HG02973 (cell line): Measurements from ENCODE around the gene SOS2.
"Not testable (repeated sequence)": the region's sequence is repeated elsewhere in the genome, so short reads cannot be mapped to it uniquely, and the experiment has no call there.

Experiments used
- ATAC-seq: cut with Tn5 transposase; IDR thresholded peaks from one replicate; pipeline ENCODE4 v1.9.1; 2021; ENCODE audit warnings: moderate library complexity; ENCODE audit not compliant: unreplicated experiment

Gene SOS2

GRCh38 chr14:50228313-50228712 is 3.1 kb downstream of the SOS2 start:
- no peak for ATAC-seq

GRCh38 chr14:50225974-50226297 is 5.4 kb downstream of the SOS2 start:
- ATAC-seq: no peak

- ATAC-seq: no peak
Measured at GRCh38 chr14:50225067-50225973, 6.1 kb downstream of the SOS2 start.

GRCh38 chr14:50222055-50222613 is 9.2 kb downstream of the SOS2 start:
- ATAC-seq: no peak

- ATAC-seq: no peak
Measured at GRCh38 chr14:50218501-50218900, 12.9 kb downstream of the SOS2 start.

- ATAC-seq: no peak
Measured at GRCh38 chr14:50215416-50215815, 16.0 kb downstream of the SOS2 start.

GRCh38 chr14:50213795-50214194 is 17.6 kb downstream of the SOS2 start:
- no peak for ATAC-seq

GRCh38 chr14:50212726-50213125 is 18.7 kb downstream of the SOS2 start:
- ATAC-seq: no peak

GRCh38 chr14:50210074-50210473 is 21.3 kb downstream of the SOS2 start:
- no peak for ATAC-seq

GRCh38 chr14:50198499-50198898 is 32.9 kb downstream of the SOS2 start:
- no peak for ATAC-seq

- no peak for ATAC-seq
Measured at GRCh38 chr14:50191499-50191898, 39.9 kb downstream of the SOS2 start.

- ATAC-seq: no peak
Measured at GRCh38 chr14:50186107-50186506, 45.3 kb downstream of the SOS2 start.

GRCh38 chr14:50173891-50174290 is 57.5 kb downstream of the SOS2 start:
- no peak for ATAC-seq

- no peak for ATAC-seq
Measured at GRCh38 chr14:50171895-50172294, 59.5 kb downstream of the SOS2 start.

- ATAC-seq: not testable (repeated sequence)
Measured at GRCh38 chr14:50167381-50167780, 64.0 kb downstream of the SOS2 start.

GRCh38 chr14:50156111-50156510 is 75.3 kb downstream of the SOS2 start:
- ATAC-seq: no peak

GRCh38 chr14:50148799-50149198 is 82.6 kb downstream of the SOS2 start:
- no peak for ATAC-seq

- ATAC-seq: no peak
Measured at GRCh38 chr14:50139192-50139591, 92.2 kb downstream of the SOS2 start.

- ATAC-seq: no peak
Measured at GRCh38 chr14:50127802-50128201, 103.6 kb downstream of the SOS2 start.

- no peak for ATAC-seq
Measured at GRCh38 chr14:50123062-50123461, 108.3 kb downstream of the SOS2 start.

- ATAC-seq: no peak
Measured at GRCh38 chr14:50122291-50122690, 109.1 kb downstream of the SOS2 start.

- no peak for ATAC-seq
Measured at GRCh38 chr14:50121486-50121885, 109.9 kb downstream of the SOS2 start.

GRCh38 chr14:50117456-50117855 is 113.9 kb downstream of the SOS2 start:
- no peak for ATAC-seq
